CMK (cell line): ENCODE results near the gene DNAJC6.
"Not testable (repeated sequence)": the region's sequence is repeated elsewhere in the genome, so short reads cannot be mapped to it uniquely, and the experiment has no call there.

Experiments used
- DNase-seq: peaks from one replicate; pipeline ENCODE4 v3.0.0-alpha.2; 2010; ENCODE audit warnings: low read depth

The DNAJC6 gene

DNA sequence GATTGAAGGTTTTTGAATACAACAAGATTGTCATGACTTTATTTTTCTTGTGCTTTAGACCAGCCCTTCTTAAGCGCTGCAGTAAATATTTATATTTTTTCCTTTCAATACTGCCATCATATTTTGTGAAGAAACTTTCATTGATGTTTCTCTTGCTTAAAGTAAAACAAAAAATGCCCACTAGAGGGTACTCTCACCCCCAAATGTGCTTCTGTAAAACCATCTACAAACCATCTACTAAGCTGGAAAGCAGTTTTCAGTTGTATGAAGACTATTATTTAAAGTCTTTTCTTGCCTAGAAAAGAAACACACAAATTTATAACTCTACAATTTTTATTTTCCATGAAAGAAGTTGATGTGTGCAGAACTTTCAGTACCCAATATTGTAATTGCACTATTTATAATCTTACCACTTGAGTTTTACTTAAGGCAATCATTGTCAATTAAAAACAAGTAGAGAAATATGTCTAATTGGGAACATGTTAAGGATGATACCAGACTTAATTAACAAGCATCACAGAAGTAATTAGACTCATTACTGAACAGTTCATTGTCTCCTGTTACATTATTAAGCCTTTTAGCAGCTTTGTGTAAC is 121.9 kb downstream of the DNAJC6 start:
- DNase-seq = no peak

DNA sequence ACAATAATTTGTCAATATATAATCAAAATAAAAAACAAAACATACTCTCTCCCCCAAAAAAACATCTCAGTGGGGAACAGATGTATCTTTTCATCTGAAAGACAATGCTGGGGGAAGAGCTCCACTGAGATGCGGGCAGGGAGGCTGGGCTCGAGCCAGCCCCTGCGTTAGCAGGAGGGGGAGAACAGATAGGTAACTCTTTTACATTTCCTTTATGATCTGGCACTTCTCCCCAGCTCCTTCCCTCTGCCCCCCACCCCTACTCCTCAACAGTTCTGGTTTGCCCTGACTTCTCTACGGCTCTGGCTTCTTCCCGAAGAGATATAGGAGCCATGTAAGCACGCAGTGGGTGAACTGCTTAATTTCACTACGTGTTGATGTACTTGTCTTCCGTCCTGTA is 123.6 kb downstream of the DNAJC6 start:
- DNase-seq = no peak

DNA sequence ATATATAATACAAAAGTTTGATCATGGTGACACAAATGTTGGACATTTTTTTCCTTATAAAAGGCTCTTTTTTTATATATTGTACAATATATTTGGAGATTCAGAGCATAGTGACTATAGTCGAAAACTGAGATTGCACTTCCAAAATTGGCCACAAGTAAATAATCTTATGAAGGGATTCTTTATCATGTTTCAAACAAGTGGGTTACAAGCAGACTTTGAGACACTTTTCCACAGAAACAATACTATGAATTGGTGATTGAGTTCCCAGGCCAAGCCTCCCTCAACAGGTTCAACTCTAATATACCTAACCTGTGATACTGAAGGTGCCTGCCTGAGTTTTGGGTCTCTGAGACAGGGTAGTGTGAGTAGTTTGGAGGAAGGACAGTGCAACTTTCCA is 124.9 kb downstream of the DNAJC6 start:
- DNase-seq = no peak

DNA sequence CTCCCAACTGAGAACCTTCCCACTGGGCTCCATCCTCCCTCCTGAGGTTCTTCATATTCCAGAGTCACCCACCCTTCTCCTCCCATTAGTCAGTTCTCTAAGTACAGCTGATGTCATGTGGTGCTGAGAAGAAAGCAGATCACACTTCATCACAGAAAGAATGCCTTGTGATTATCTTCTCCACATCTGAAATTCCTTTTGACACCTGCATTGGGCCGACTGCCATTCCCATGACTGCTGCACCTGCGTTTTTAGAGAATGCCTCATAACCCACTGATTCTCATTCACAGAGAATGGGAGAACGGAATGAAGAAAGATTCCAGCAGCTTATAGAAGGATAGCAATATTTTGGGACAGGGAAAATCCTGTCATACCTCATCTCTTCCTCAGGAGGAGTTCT is 125.4 kb downstream of the DNAJC6 start:
- no peak for DNase-seq

DNA sequence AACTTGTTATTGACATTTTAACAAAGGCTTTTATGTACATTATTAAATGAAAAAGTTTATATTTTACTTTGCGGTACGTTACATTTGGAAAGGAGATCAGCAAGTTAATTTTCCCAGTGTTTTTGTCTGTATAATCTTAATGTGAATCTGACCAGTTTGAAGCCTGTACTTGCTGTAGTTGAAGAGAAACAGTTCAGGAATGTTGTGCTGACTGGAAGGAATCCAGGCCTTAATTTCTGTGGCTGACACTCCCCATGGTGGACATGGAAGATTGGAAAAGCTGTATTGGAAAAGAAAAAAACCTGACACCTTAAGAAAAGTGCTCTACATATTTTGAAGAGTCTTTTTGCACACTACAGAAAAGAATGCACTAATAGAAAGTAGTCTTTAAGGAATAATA is 126.6 kb downstream of the DNAJC6 start:
- DNase-seq = no peak

DNA sequence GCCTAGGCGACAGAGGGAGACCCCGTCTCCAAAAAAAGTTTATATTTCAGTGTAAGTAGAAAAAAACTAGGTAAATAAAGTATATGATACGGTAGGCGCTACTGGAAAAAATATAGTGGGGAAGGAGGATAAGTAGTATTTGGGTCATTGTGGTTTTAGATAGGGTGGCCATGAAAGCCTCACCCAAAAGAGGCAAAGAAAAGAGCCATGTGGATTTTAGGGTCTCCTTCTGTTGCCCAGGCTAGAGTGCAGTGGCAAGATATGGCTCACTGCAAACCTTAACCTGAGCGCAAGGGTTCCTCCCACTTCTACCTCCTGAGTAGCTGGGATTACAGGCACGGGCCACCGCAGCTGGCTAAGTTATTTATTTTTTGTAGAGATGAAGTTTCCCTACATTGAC is 128.3 kb downstream of the DNAJC6 start:
- DNase-seq = no peak

DNA sequence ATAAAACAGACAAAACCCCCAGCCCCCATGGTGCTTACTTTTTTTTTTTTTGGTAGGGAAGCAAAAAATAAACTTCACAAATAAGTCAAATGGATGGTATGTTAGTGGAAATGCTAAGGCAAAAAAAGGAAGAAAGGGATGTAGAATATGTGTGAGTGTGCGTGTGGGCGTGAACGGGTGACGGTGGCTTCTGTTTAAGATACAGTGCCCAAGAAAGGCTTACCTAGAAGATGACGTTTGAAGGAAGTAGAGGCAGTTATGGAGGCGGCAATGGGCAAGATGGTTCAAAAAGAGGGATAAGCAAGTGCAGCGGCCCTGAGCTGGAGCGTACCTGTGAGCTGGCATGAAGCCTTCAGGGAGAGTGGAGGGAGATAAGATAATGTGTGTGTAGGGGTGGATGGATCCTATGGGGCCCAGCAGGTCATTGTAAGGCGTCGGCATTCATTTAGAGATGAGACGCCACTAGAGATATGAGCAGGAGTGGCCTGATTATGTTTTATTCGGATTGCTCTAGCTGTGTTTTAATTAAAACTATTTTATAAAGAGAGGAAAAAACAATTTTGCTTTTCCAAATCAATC is 131.1 kb downstream of the DNAJC6 start:
- no peak for DNase-seq

DNA sequence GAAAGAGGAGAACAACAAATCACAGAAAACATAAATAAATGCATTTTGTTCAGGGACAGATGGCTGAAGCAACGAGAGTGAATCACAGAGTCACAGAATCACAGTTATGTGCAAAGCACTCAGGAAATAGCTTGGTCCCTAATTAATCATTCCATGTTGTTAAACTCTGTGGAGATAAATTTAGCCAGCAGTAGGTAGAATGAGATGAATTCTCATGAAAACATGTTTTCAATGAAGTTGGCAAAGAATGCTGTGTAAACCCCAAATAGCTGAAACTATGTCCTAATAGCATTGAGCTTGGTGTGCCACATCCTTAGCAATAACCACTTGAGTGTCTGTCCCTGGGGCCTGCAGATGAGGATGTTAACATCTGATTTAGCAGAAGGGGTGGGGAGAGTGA is 131.6 kb downstream of the DNAJC6 start:
- no peak for DNase-seq

DNA sequence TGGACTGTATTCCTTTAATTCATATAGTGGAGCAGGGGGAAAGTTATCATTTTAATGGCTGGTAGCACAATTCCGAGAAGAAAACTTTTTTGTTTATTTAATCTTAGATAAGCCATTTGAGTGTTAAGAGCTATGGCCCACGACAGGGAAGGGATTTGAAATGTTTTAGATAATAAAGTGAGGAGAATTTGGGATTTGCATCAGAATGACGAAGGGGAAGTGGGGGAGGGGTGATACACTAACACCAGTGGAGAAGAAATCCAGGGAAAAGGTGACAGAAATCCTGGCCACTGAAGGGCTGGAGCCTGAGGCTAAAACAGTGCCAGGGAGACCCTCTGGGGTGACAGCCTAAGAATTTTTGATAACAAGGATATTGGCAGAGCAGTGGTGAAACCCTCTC is 132.1 kb downstream of the DNAJC6 start:
- DNase-seq = no peak

DNA sequence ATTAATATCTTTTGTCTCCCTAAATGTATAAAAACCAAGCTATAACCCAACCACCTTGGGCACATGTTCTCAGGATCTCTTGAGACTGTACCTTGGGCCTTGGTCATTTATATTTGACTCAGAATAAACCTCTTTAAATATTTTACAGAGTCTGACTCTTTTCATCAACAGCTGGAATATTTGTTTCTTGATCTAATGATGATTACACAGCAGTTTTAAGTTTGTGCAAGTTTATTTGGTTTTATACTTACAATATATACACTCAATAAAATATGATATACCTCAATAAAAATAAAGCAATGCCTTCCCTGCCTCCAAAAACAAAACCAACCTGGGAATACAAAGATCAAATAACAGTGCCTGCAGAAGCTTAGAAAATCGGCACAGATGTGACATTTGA is 133.1 kb downstream of the DNAJC6 start:
- DNase-seq = no peak

DNA sequence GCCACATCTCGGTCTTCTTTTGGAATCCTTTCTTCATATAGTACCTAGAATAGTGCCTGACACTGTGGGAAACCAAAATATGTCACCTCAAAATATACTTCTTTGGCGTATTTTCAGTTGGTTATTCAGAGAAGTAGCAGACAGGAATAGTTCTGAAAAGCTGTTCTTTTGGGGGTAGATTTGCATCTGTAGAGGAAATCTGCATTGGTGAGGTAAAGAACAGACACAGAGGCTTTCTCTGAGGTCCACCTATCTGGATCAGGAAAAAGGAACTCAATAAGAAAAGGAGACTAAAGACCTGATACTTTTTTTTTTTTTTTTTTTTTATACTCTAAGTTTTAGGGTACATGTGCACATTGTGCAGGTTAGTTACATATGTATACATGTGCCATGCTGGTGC is 134.3 kb downstream of the DNAJC6 start:
- no peak for DNase-seq

DNA sequence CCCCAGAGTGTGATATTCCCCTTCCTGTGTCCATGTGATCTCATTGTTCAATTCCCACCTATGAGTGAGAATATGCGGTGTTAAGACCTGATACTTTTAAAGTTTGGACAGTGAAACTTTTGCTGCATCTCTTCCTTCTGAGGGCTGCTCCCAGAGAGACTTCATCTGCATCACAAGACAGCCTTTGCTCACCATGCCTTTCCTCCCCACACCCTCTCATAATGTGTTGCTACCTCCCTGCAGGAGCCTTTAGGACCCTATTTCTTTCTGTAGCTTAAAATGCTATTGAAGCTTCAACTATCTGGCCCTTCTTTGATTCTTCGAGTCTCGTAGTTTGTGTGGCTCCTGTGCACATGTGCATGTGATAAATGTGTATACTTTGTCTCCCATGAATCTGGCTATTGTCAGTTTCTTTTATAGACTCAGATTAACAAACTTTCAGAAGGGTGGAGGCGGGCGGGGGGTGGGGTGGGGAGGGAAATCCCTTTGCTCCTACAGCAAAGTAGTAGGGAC is 134.8 kb downstream of the DNAJC6 start:
- DNase-seq = no peak

DNA sequence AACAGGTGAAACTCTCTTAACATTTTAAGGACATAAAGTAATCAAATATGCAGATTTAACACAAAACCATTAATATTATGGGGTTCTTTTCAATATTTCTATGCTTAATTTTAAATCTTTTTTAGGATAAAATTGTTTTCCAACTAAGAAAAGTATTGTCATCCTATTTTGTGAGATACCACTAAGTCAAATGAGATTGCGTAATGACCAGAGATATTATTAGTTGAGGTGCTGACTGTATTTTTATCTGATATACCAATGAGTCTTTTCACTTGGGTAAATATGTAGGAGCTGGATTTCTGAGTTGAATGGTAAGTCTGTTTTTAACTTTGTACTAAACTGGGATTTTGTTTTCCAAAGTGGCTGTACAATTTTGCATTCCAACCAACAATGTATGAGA is 136.5 kb downstream of the DNAJC6 start:
- DNase-seq = no peak

DNA sequence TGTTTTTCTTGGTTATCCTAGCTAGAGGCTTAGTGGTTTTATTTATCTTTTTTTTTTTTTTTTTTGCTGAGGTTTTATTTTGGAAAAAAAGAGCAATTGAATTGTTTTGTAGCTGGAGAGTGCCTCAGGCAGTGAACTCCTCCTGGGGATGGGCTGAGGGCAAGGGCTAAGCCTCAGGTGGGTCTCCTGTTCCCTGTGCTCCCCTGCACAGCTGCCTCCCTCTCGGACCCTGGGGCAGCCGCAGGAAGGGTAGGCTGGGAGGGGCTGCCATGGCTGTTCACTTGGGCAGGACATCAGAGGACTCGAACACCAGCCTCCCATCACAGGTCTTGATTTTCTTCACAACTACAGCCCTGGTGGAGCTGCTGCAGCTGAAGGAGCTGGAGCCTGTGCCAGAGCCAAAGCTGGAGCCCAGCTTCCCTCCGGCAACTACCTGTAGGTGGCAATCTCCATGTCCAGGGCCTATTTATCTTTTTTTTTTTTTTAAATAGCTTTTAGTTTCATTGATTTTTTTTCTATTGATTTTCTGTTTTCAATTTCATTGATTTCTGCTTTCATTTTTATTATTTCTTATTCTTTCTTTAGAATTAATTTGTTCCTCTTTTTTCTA is 140.0 kb downstream of the DNAJC6 start:
- no peak for DNase-seq

DNA sequence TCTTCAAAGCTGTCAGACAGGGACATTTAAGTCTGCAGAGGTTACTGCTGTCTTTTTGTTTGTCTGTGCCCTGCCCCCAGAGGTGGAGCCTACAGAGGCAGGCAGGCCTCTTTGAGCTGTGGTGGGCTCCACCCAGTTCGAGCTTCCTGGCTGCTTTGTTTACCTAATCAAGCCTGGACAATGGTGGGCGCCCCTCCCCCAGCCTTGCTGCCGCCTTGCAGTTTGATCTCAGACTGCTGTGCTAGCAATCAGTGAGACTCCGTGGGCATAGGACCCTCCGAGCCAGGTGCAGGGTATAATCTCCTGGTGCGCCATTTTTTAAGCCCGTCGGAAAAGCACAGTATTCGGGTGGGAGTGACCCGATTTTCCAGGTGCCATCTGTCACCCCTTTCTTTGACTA is 146.3 kb downstream of the DNAJC6 start:
- not testable (repeated sequence) for DNase-seq

DNA sequence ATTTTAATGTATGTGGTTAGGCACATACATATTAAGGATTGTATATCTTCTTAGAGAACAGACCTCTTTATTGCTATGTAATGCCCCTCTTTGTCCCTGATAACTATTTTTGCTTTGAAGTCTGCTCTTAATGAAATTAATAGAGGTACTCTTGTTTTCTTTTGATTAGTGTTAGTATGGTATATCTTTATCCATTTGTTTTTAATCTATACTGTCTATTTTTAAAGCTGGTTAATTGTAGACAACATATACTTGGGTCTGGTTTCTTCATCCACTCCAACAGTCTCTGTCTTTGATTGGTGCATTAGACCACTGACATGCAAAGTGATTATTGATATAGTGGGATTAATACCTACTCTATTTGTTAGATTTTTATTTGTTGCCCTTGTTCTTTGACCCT is 147.1 kb downstream of the DNAJC6 start:
- no peak for DNase-seq

DNA sequence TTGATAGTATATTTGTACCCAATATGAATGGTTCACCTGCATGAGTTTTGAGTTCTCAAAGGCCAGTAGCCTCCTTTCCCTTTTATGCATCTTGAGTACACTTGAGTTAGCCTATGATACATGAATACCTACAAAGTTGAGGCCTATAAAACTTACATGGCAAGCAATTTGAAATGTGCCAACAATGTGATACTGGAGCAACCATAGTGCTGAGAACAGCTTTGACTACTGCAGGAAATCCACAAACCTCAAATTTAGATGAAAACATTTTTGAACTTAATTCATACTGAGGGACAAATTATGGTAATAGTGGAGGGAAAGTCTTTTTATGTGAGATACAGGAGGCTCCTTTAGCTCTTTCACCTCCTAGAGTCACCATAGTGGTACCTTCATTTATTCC is 148.5 kb downstream of the DNAJC6 start:
- no peak for DNase-seq

DNA sequence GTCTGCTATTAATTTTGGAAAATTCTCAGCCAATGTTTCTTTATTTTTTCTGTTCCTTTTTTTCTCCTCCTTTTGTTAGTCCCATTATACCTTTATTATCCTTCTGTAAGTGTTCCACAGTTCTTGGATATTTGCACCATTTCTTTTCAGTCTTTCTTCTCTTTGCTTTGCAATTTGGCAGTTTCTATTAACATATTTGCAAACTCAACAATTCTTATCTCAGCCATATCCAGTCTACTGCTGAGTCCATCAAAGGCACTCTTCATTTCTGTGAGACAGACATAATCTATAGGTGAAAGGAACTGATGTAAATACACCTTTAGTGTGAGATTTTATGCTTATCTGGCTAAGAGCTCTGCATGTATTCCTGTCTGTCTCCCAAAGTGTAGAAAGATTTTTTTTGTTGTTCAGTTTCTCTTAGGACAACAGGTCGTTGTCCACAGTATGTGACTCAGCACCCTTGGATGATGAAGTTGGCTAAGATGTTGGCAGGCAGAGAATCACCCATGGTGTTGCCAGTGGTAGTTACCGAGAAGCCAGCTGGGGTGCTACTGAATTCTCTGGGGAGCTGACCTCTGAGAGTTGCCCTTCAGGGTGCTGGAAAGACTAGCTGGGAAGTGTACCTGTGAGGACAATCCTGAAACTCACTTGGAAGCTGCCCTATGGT is 149.5 kb downstream of the DNAJC6 start:
- DNase-seq = no peak

DNA sequence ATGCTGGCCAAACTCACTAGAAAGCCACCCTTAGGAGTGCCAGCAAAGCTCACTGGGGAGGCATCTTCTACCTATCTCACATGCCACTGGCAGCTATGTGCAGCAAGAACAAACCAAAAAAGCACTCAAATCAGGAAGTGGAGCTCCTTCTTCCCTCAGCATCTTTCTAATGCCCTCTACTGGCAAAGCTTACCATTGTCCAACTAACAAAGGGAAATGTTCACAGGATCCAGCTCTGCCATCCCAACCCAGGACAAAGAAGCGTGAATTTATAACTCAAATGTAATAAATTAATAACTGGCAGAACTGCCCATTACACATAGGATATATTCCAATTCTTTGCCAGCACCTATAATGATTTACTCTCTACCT is 150.0 kb downstream of the DNAJC6 start:
- DNase-seq = no peak
